Measurements from ENCODE around the gene POU6F2. TPM values are rescaled to one million over a fixed set of nuclear protein-coding genes. Genes with fewer than 3 reads are reported as not detected.
"Not testable (repeated sequence)": the region's sequence is repeated elsewhere in the genome, so short reads cannot be mapped to it uniquely, and the experiment has no call there.

POU6F2 gene
- polyA plus RNA-seq, 2 of the 4 experiments (the other 2 are of a cell fraction): not detected

DNA sequence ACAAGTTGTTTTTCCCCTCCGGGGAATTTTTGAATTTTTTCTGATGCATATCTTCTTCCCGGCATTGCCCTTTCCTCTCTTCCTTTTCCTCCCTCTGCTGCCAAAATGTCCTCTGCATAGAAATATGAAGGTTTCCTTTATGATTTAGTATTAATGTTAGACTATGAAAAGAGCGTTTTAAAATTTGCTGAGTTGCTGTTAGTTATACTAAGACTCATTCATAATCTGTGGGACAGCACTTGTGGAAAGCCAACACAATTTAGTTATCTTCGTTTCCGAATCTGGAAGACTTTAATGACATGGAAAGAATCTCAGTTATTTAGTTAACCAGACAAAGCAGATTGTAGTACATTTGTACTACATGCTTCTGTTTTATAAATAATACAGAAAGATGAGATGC, 25.0 kb downstream of the POU6F2 start:
- no peak overlapping the region for H3K27ac ChIP-seq
- H3K9me3 ChIP-seq: no peaks in the 10 kb centered on the region
- DNase-seq (ENCODE audit: low read depth in 1 of 2, low spot score in 1 of 2) (no peak), FAIRE-seq (no peak), ATAC-seq (no peak)
- no peak overlapping the region for H3K4me2 ChIP-seq
- H3K4me3 ChIP-seq: no peak overlapping the region
- no peaks in the 10 kb centered on the region for H3K4me1 ChIP-seq
- ChIA-PET CTCF (no interaction called here), POLR2A (no interaction called here)
- TF ChIP-seq MAZ (IDR thresholded peaks at IDR 0.05; ENCODE audit: borderline replicate concordance, low read depth, low read length): no peak
- TF ChIP-seq MAFK (IDR thresholded peaks at IDR 0.05; ENCODE audit: partially characterized antibody): peak; percentile 44
- WGBS (ENCODE audit: missing lambda C conversion rate): 47% methylated on average over 5 of the region's 5 CpGs

DNA sequence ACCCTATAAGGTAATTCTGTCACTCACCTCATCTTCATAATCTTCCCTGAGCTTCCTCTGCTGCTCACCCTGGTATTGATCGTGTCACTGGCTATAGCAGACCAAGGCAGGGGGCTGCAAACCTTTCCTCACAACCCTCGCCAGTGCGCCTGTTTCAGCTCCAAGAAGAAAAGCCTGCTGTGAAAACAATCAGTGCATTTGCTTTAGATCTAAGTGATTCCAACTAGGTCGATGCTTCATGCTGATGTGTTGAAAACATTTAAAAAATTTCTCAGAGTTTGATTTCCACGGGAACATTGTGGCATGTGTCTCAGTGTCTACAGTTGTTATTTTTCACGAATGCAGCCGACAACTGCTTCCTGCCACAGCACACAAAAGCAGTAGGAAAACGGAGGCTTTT, 27.3 kb downstream of the POU6F2 start:
- ATAC-seq (no peak), FAIRE-seq (no peak), DNase-seq (ENCODE audit: low read depth in 1 of 2, low spot score in 1 of 2) (no peak)
- Histone ChIP-seq H3K4me1 (no peaks in the 10 kb centered on the region), H3K27ac (no peak overlapping the region), H3K9me3 (no peaks in the 10 kb centered on the region), H3K4me2 (no peak overlapping the region), H3K4me3 (no peak overlapping the region)
- TF ChIP-seq RARB (CRISPR knock-in tag; IDR thresholded peaks at IDR 0.05) (no peak), CHD2 (IDR thresholded peaks at IDR 0.05; ENCODE audit: low read length, partially characterized antibody) (no peak), EHF (CRISPR knock-in tag; IDR thresholded peaks at IDR 0.05) (no peak), RFX5 (IDR thresholded peaks at IDR 0.05) (no peak), HDAC2 (IDR thresholded peaks at IDR 0.05) (no peak), RNF2 (IDR thresholded peaks at IDR 0.05; ENCODE audit: borderline replicate concordance, low read depth) (no peak), ZC3H11A (IDR thresholded peaks at IDR 0.05) (no peak), ESRRA (IDR thresholded peaks at IDR 0.05; ENCODE audit: borderline replicate concordance, low read length) (no peak)
- TF ChIP-seq, protein P1, sequence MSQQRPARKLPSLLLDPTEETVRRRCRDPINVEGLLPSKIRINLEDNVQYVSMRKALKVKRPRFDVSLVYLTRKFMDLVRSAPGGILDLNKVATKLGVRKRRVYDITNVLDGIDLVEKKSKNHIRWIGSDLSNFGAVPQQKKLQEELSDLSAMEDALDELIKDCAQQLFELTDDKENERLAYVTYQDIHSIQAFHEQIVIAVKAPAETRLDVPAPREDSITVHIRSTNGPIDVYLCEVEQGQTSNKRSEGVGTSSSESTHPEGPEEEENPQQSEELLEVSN (IDR thresholded peaks at IDR 0.05; ENCODE audit: borderline replicate concordance, low read depth): no peak
- TF ChIP-seq, protein P2, sequence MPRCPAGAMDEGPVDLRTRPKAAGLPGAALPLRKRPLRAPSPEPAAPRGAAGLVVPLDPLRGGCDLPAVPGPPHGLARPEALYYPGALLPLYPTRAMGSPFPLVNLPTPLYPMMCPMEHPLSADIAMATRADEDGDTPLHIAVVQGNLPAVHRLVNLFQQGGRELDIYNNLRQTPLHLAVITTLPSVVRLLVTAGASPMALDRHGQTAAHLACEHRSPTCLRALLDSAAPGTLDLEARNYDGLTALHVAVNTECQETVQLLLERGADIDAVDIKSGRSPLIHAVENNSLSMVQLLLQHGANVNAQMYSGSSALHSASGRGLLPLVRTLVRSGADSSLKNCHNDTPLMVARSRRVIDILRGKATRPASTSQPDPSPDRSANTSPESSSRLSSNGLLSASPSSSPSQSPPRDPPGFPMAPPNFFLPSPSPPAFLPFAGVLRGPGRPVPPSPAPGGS (IDR thresholded peaks at IDR 0.05): no peak
- TF ChIP-seq, protein P3, sequence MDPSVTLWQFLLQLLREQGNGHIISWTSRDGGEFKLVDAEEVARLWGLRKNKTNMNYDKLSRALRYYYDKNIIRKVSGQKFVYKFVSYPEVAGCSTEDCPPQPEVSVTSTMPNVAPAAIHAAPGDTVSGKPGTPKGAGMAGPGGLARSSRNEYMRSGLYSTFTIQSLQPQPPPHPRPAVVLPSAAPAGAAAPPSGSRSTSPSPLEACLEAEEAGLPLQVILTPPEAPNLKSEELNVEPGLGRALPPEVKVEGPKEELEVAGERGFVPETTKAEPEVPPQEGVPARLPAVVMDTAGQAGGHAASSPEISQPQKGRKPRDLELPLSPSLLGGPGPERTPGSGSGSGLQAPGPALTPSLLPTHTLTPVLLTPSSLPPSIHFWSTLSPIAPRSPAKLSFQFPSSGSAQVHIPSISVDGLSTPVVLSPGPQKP (IDR thresholded peaks at IDR 0.05; ENCODE audit: low read depth, low read length): no peak
- TF ChIP-seq, protein P4, sequence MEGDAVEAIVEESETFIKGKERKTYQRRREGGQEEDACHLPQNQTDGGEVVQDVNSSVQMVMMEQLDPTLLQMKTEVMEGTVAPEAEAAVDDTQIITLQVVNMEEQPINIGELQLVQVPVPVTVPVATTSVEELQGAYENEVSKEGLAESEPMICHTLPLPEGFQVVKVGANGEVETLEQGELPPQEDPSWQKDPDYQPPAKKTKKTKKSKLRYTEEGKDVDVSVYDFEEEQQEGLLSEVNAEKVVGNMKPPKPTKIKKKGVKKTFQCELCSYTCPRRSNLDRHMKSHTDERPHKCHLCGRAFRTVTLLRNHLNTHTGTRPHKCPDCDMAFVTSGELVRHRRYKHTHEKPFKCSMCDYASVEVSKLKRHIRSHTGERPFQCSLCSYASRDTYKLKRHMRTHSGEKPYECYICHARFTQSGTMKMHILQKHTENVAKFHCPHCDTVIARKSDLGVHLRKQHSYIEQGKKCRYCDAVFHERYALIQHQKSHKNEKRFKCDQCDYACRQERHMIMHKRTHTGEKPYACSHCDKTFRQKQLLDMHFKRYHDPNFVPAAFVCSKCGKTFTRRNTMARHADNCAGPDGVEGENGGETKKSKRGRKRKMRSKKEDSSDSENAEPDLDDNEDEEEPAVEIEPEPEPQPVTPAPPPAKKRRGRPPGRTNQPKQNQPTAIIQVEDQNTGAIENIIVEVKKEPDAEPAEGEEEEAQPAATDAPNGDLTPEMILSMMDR (IDR thresholded peaks at IDR 0.05): no peak
- TF ChIP-seq, protein P5, sequence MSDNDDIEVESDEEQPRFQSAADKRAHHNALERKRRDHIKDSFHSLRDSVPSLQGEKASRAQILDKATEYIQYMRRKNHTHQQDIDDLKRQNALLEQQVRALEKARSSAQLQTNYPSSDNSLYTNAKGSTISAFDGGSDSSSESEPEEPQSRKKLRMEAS (IDR thresholded peaks at IDR 0.05): no peak
- WGBS (ENCODE audit: missing lambda C conversion rate): 31% methylated on average over 8 of the region's 8 CpGs
- CTCF ChIA-PET: no interaction called here
- POLR2A ChIA-PET: no interaction called here

DNA sequence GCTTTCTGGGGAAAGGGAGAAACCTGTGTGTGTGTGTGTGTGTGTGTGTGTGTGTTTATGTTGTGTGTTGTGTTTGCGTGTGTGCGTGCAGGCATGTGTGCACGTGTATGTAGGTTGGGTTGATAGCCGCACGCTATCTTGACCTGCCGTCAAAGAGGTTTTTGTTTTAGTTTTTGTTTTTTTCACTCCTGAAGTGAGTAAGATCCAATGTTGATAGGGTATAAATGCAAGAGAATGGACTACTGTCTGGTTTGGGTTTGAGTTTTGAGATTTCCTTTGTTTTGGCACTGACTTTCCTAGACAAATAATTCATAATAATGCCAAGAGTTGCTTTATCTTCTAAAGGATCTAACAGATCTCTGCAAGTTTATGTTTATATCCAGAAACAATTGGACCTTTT, 27.8 kb downstream of the POU6F2 start:
- no peak overlapping the region for H3K4me3 ChIP-seq
- ATAC-seq: no peak
- ChIA-PET POLR2A (no interaction called here), CTCF (no interaction called here)
- no peak for FAIRE-seq
- no peaks in the 10 kb centered on the region for H3K9me3 ChIP-seq
- no peak for DNase-seq (ENCODE audit: low read depth in 1 of 2, low spot score in 1 of 2)
- no peak for TF ChIP-seq RNF2 (IDR thresholded peaks at IDR 0.05; ENCODE audit: borderline replicate concordance, low read depth)
- TF ChIP-seq HOXA7 (CRISPR knock-in tag; IDR thresholded peaks at IDR 0.05): no peak
- no peak for TF ChIP-seq RFX5 (IDR thresholded peaks at IDR 0.05)
- TF ChIP-seq NPAS2 (CRISPR knock-in tag; IDR thresholded peaks at IDR 0.05; ENCODE audit: borderline replicate concordance): no peak
- TF ChIP-seq KDM5A (IDR thresholded peaks at IDR 0.05): no peak
- no peak for TF ChIP-seq ZNF302 (CRISPR knock-in tag; IDR thresholded peaks at IDR 0.05)
- TF ChIP-seq, protein P4 (IDR thresholded peaks at IDR 0.05): no peak
- H3K27ac ChIP-seq: no peak overlapping the region
- no peaks in the 10 kb centered on the region for H3K4me1 ChIP-seq
- H3K4me2 ChIP-seq: no peak overlapping the region
- WGBS (ENCODE audit: missing lambda C conversion rate): 70% methylated on average over 6 of the region's 6 CpGs

DNA sequence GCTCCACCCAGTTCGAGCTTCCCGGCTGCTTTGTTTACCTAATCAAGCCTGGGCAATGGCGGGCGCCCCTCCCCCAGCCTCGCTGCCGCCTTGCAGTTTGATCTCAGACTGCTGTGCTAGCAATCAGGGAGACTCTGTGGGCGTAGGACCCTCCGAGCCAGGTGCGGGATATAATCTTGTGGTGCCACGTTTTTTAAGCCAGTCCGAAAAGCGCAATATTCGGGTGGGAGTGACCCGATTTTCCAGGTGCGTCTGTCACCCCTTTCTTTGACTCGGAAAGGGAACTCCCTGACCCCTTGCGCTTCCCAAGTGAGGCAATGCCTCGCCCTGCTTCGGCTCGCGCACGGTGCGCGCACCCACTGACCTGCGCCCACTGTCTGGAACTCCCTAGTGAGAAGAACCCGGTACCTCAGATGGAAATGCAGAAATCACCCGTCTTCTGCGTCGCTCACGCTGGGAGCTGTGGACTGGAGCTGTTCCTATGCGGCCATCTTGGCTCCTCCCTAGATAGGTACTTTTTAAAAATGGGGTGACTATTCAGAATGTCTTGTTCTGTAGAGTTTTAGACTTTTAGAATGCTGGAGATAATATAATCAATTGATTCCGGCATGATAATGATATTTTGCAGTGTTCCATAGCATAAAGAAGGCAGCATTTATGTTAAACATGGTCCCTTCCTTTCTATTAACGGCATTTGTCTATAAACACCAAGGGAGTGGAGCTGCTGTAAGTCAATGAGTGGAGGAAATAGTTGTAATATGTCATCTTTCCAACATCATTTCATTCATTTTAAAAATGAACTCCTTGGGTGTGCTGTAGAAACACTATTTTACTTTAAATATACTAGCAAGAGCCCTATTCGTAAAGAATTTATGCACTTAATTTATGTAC, 35.6 kb downstream of the POU6F2 start:
- H3K4me1 ChIP-seq; DNase-seq (ENCODE audit: low read depth in 1 of 2, low spot score in 1 of 2); FAIRE-seq; H3K9me3 ChIP-seq; ATAC-seq; H3K27ac ChIP-seq; POLR2A ChIA-PET; H3K4me3 ChIP-seq; H3K4me2 ChIP-seq; CTCF ChIA-PET: not testable (repeated sequence)
- 63% methylated on average over 24 of the region's 34 CpGs for WGBS (ENCODE audit: missing lambda C conversion rate)
